Measurements from ENCODE around the gene STK24.

The STK24 gene

GRCh38 chr13:98528663-98529064, 48.2 kb downstream of the STK24 start:
- DNase-seq: no peak

DNA sequence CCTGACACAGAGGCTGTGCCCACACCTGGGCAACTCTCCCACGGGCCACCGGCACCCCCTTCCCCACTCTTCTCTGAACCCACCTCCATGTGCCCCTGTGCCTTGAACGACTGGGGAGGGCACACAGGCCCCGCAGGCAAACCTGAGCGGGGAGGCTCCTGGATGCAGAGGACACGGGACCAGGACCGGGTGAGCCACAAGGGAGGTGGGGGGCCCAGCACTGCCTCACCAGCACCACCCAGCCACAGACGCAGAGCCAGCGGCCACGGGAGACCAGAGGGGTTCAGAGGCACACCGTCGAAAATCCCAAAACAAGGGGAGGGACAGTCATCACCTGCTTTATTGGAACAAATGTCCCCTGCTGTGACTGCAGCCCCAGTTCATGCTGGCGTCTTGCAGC, 49.4 kb downstream of the STK24 start:
- DNase-seq: no peak

GRCh38 chr13:98526182-98526512, 50.8 kb downstream of the STK24 start:
- DNase-seq: no peak

- no peak for DNase-seq
These were observed 51.3 kb downstream of the STK24 start for GRCh38 chr13:98525456-98526181.

DNA sequence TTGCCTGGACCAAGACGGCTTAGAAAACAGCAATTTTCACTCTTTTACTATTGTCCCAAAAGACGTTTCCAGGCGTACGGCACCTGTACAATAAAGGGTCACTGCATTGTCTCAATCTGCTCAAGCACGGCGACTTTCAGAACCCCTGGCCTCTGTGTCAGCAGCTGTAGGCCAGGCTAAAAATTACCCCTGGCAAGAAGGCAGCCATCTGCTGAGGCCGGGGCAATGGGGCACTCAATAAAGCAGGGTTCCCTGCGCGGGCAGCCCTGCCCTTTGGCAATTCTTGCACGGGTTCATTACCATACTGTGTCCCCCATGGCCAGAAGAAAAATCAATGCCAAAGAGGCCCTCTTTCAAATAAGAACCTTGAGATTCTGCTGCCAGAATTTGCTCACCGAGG, 52.1 kb downstream of the STK24 start:
- DNase-seq: no peak

DNA sequence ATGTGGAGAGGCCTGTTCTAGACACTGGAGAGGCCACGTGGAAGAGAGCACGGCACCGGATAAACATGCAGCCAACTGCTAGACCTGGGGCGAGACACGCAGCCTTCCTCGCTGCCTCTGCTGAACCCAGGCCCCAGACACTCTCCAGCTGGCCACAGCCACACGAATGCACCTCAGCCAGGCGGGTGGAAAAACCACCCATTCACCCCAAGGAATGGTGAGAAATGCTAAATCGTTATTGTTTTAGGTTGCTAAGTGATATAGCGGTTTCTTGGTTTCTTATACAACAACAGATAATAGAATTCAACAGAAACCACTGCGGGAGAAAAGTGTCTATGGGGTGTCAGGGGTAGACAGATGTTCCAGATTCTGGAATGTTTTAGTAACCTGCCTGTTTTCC, 52.5 kb downstream of the STK24 start:
- DNase-seq: no peak

DNA sequence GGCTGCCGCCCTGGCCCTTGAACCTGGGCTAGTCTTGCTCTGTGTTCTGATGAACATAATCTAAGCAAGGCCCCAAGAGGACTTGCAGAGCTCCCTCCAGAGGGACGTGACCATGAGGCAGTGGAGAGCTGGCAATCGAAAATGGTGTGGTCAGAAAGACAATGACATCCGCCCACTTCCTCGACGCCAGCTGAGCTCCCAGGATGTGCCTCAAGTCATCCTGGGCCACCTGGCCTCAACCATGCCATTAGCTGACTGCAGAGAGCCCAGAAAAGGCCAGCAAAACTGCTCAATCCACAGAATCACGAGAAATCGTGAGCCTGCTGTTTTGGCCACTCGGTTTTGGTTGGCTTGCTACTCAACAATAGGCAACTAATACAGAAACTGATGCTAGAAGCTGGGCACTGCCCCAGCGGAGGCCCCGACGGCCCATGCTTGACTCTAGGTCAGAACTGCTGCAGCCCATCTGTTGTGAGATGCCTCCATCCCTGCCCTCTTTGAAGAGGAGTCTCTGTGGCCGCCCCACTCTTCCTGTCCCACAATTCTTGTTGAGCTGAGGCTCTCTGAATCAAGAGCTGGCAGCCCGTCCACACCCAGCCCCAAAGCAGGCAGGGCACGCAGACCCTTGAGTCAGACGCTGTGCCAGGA, 53.3 kb downstream of the STK24 start:
- no peak for DNase-seq

GRCh38 chr13:98522371-98522770, 54.5 kb downstream of the STK24 start:
- no peak for DNase-seq

GRCh38 chr13:98521461-98522247, 55.3 kb downstream of the STK24 start:
- DNase-seq: no peak

DNA sequence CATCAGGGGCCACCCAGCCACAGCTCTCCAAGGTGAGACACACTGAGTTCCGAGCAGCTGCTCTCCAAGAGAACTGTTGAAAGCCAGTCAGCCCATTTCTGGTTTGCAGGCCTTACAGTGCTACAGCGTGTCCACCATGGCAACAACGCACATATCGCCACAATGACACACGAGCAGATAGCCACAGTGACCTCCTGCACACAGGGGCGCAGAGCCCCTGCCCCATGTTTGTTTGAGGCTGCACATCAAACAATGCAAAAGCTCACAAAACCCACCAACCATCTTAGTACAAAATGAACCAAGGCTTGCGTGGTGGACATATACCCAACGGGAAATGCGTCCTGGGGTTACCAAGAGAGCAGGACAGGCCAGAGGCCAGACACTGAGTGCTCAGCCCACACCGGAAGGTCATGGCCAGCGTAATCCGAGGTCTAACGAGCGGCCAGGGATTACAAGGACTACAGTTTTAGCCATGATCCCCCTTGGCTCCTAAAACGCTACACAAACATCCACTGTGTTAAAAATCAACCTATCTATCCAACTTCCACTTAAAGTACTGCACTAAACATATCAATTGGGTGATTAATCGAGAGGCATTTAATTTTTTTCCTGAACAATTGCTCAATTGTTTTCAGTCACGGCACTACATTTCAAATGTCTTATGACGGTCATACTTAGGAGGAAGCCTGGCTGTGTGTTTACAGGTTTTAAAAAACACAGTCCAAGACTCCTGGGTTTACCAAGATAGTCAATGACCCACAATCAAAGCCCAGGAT, 56.0 kb downstream of the STK24 start:
- no peak for DNase-seq

GRCh38 chr13:98519976-98520375, 56.9 kb downstream of the STK24 start:
- DNase-seq: no peak

- DNase-seq: no peak
These were observed 59.2 kb downstream of the STK24 start for GRCh38 chr13:98517576-98518310.

DNA sequence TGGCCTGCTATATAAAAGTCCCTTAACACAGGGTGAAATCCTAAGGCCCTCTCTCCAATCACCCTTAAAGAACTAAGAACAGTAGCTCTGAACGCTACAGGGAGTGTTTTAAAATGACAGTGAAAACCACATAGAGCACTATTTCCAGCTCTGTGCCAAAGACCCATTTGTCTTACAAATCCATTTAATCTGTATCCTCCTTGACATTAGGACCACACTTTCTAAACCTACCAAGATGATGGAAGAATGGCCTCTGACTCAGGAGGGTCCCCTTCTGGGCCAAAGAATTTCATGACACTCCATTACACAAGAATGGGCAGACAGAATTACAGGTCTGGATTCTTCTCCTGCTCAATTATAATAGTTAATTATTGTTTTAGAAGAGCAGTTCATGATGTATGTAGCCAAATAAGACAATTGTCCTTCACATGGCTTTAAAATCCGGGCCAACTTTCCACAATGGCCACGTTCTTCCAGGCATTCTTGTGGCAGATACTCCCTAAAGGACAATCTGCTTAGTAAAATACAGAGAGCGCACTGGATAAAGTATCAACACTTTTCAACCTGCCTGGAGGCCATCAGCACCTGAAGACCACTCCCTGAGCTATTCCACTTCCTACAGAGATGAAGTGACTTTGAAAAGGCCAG, 61.0 kb downstream of the STK24 start:
- peak; percentile 12 for DNase-seq

- no peak for DNase-seq
These were observed 62.6 kb downstream of the STK24 start for GRCh38 chr13:98514288-98514687.

DNA sequence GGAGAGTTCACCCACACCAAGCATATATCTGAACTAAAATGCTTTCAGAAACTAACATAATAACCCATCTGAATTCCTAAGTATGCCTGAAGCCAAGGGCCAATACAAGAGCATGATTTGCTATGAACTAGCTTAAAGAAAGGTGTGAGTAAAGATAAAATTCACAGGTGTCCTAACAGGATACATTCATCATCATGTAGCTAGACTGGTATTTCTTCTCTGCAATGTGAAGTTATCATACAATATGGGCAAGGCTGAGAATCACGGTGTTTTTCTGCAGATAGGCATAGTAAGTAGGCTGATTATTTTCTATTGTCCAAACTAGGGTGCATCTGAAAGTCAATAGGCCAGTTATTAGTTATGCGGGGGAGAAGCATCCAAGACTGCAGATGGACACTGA, 63.1 kb downstream of the STK24 start:
- no peak for DNase-seq

DNA sequence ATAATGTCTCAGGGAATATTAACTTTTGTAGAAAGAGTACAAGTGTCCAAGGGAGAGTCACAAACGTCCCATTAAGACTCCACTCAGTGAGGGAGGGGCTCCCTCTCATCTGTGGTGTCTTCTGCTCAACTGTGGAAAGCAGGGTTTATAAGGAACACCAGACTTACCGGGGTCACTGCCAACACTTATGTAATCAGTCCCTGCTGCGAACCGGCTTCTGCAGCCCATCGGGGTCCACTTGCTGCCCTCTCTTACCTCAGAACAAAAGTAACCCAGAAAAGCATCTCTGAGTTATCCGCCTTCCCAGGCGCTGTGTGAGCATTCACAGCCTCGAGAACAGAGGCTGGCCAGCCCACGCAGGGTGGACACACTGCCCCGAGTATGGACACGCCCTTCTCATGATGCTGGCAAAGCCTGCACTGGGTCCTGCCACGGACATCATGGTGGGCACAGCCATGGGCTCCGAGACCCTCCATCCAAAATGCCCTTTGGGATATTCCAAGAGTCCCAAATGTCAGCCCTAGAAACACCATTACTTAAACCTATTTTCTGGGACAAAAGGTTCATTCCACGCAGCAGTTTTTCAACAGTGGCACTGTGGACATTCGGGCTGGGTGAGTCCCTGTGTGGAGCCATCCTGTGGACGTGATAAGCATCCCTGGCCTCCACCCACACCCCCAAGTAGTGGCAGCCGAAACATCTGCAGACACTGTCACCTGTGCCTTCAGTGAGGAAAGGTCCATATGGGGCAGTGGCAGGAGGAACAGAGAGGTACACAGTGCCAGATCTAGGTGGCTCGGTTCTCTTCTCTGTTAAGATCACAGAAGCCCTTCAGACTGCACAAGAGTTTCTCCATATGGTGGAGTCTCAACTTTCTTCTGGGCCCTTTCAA, 63.9 kb downstream of the STK24 start:
- DNase-seq: peak; percentile 37

DNA sequence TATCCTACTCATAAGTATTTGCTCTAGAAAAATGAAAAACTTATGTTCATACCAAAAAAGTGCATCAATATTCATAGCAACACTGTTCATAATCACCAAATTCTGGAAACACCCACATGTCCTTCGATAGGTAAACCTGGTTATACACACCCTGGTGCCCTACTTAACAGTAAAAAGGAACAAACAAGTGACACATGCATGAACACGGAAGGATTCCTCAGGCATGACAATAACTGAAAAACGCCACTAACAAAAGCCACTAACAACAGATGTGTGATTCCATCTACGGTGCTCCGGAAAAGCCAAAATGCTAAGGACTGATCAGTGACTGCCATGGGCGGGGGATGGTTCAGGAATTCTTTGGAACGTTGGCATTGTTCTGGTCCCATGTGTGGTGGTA, 65.5 kb downstream of the STK24 start:
- peak; percentile 32 for DNase-seq

DNA sequence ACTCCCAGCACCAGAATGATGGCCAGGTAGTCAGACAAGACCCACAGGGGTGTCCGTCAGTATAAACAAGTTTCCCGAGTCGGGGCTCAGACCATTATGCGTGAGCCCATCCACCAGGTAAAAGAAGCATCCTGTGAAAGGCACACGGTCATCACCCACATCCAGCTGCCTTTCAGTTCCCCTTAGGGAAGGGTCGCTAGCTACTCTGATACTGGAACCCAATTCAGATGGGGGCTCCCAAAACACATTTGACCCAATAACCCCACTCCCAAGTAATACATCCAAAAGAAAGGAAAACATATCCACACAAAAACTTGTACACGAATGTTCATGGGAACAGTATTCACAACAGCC, 66.8 kb downstream of the STK24 start:
- peak; percentile 25 for DNase-seq

GRCh38 chr13:98509271-98510155, 67.4 kb downstream of the STK24 start:
- DNase-seq: peak; percentile 70

DNA sequence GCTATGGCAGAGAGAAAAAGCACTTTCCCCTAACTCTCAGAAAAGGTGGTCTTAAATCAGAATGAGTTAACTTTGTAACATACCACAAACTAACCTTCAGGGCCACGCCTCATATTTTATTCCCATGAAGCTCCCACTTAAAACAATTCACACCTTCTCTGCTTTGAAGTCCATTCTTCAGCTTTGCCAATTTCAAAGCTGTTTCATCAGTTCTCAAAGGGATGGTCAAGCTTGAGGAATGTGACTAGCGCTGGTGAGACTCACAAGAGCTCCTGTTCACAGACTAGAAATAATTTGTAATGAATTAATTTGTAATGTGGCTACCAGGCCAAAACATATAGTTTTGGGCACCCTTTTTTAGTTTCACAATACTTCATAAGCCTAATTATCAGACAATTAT, 68.2 kb downstream of the STK24 start:
- peak; percentile 48 for DNase-seq

All from islet precursor cell (in vitro differentiated cells).